SK-N-SH treated with all-trans-retinoic acid at 6 μM for 48 hours (cell line): Measurements from ENCODE around the gene RGS16.

Experiments
- ATAC-seq: fragments of 200-7000 bp; cut with Tn5 transposase; 3 replicates; pipeline ENCODE4 v1.9.1; 2020; ENCODE audit warnings: mild to moderate bottlenecking, moderate library complexity
- ARNTL ChIP-seq: fragments of 450-650 bp; formaldehyde crosslinking; IDR thresholded peaks from 2 replicates; pipeline ENCODE4 v1.5.0; 2020; ENCODE audit warnings: low read depth, mild to moderate bottlenecking, moderate library complexity, borderline replicate concordance
- CREB5 ChIP-seq: fragments of 250-450 bp; sonication (Bioruptor Pico); IDR thresholded peaks from 2 replicates; pipeline ENCODE4 v1.5.1; 2020; ENCODE audit warnings: low read depth, mild to moderate bottlenecking, moderate library complexity
- CSDC2 ChIP-seq: fragments of 250-450 bp; sonication (Bioruptor Pico); IDR thresholded peaks from 2 replicates; pipeline ENCODE4 v1.5.0; 2020; ENCODE audit warnings: mild to moderate bottlenecking, moderate library complexity
- ESRRG ChIP-seq: fragments of 250-450 bp; sonication (Bioruptor Pico); IDR thresholded peaks from 2 replicates; pipeline ENCODE4 v1.6.1; 2021; ENCODE audit warnings: mild to moderate bottlenecking
- ISL1 ChIP-seq: fragments of 250-450 bp; sonication (Bioruptor Pico); IDR thresholded peaks from 2 replicates; pipeline ENCODE4 v2.1.2; 2022; ENCODE audit warnings: mild to moderate bottlenecking, moderate library complexity
- OSR1 ChIP-seq: fragments of 250-450 bp; sonication (Bioruptor Pico); IDR thresholded peaks from 2 replicates; pipeline ENCODE4 v1.8.0; 2022; ENCODE audit warnings: moderate library complexity, mild to moderate bottlenecking, inconsistent platforms
- POU6F1 ChIP-seq: fragments of 250-450 bp; sonication (Bioruptor Pico); IDR thresholded peaks from 2 replicates; pipeline ENCODE4 v1.8.0; 2021; ENCODE audit warnings: low read depth, mild to moderate bottlenecking, moderate library complexity, borderline replicate concordance
- PPARA ChIP-seq: fragments of 250-450 bp; sonication (Bioruptor Pico); IDR thresholded peaks from 2 replicates; pipeline ENCODE4 v1.5.0; 2020; ENCODE audit warnings: mild to moderate bottlenecking, borderline replicate concordance
- RARB ChIP-seq: fragments of 250-450 bp; sonication (Bioruptor Pico); IDR thresholded peaks from 2 replicates; pipeline ENCODE4 v1.8.0; 2021; ENCODE audit warnings: mild to moderate bottlenecking, moderate library complexity
- SNAI2 ChIP-seq: fragments of 250-450 bp; sonication (Bioruptor Pico); IDR thresholded peaks from 2 replicates; pipeline ENCODE4 v1.5.0; 2020; ENCODE audit warnings: mild to moderate bottlenecking, moderate library complexity
- TOX ChIP-seq: fragments of 250-450 bp; sonication (Bioruptor Pico); IDR thresholded peaks from 2 replicates; pipeline ENCODE4 v1.8.0; 2021; ENCODE audit warnings: mild to moderate bottlenecking, moderate library complexity, borderline replicate concordance
- TSHZ2 ChIP-seq: fragments of 250-450 bp; sonication (Bioruptor Pico); IDR thresholded peaks from 2 replicates; pipeline ENCODE4 v1.5.0; 2020; ENCODE audit warnings: mild to moderate bottlenecking, moderate library complexity
- ZC3H10 ChIP-seq: fragments of 250-450 bp; sonication (Bioruptor Pico); IDR thresholded peaks from 2 replicates; pipeline ENCODE4 v1.5.1; 2021; ENCODE audit warnings: mild to moderate bottlenecking, moderate library complexity
- ZFP30 ChIP-seq: fragments of 450-650 bp; formaldehyde crosslinking; IDR thresholded peaks from 2 replicates; pipeline ENCODE4 v1.5.0; 2022; ENCODE audit warnings: mild to moderate bottlenecking, moderate library complexity
- ZNF565 ChIP-seq: fragments of 450-650 bp; formaldehyde crosslinking; conservative IDR thresholded peaks from 2 replicates; pipeline ENCODE4 v1.5.0; 2020; ENCODE audit warnings: low read depth, mild to moderate bottlenecking, moderate library complexity
- ZNF8 ChIP-seq: fragments of 450-650 bp; formaldehyde crosslinking; IDR thresholded peaks from 2 replicates; pipeline ENCODE4 v1.5.0; 2020; ENCODE audit warnings: mild to moderate bottlenecking, moderate library complexity

Gene RGS16

GRCh38 chr1:182650678-182651338 is 46.6 kb upstream of the RGS16 start:
- ATAC-seq, result no peak
- no peak for TF ChIP-seq SNAI2 (CRISPR knock-in tag)
- TF ChIP-seq ZNF8 (CRISPR knock-in tag), result no peak
- no peak for TF ChIP-seq TSHZ2 (CRISPR knock-in tag)
- TF ChIP-seq ARNTL (CRISPR knock-in tag), result no peak

GRCh38 chr1:182649041-182649440 is 44.9 kb upstream of the RGS16 start:
- TF ChIP-seq ZNF8 (CRISPR knock-in tag) (no peak), ESRRG (CRISPR knock-in tag) (no peak), SNAI2 (CRISPR knock-in tag) (no peak), ZC3H10 (CRISPR knock-in tag) (no peak), ZNF565 (CRISPR knock-in tag) (no peak), OSR1 (no peak), ZFP30 (no peak), RARB (CRISPR knock-in tag) (no peak), TOX (CRISPR knock-in tag) (no peak), POU6F1 (CRISPR knock-in tag) (no peak)
- ATAC-seq, result no peak

- no peak for TF ChIP-seq PPARA (CRISPR knock-in tag)
- no peak for TF ChIP-seq ZC3H10 (CRISPR knock-in tag)
- TF ChIP-seq CREB5 (CRISPR knock-in tag), result no peak
- TF ChIP-seq TSHZ2 (CRISPR knock-in tag), result no peak
- TF ChIP-seq ZNF565 (CRISPR knock-in tag), result no peak
- TF ChIP-seq OSR1, result no peak
- TF ChIP-seq ESRRG (CRISPR knock-in tag), result no peak
- no peak for TF ChIP-seq POU6F1 (CRISPR knock-in tag)
- no peak for TF ChIP-seq RARB (CRISPR knock-in tag)
- no peak for TF ChIP-seq CSDC2
- no peak for TF ChIP-seq ISL1 (CRISPR knock-in tag)
- no peak for TF ChIP-seq SNAI2 (CRISPR knock-in tag)
- ATAC-seq, result no peak
Observed at GRCh38 chr1:182646739-182647138, 42.5 kb upstream of the RGS16 start.

- TF ChIP-seq OSR1 (no peak), TOX (CRISPR knock-in tag) (no peak)
- no peak for ATAC-seq
Observed at GRCh38 chr1:182644886-182645285, 40.7 kb upstream of the RGS16 start.
